Dermis microvascular lymphatic vessel endothelial cell (primary cell): ENCODE data around the gene TXNDC9. TPM values are rescaled to one million over a fixed set of nuclear protein-coding genes. Genes with fewer than 3 reads are reported as not detected.
A peak's percentile ranks its signal among the peaks of the same experiment; 100 is the strongest.
"Not testable (repeated sequence)": the region's sequence is repeated elsewhere in the genome, so short reads cannot be mapped to it uniquely, and the experiment has no call there.

Experiments
- DNase-seq, 2 donors: peaks; one replicate each; pipeline versions ENCODE4 v3.0.0 to v3.0.0-alpha.2; 2010; ENCODE audit warnings: low read depth in 2 of 2
- total RNA-seq: library from RNA; depleted of rRNA; stranded (reverse); fragments of >200 nt; gene quantifications from 2 replicates; pipeline ENCODE4 v1.2.1, GENCODE V29; 2014

Gene TXNDC9
- total RNA-seq, 1 donor from 2014 or later: 65.5 TPM

GRCh38 chr2:99336804-99337112 is 625 bp upstream of the TXNDC9 start:
- DNase-seq: no peak

- DNase-seq: no peak
These were observed 10.7 kb downstream of the TXNDC9 start for GRCh38 chr2:99325384-99325783.

DNA sequence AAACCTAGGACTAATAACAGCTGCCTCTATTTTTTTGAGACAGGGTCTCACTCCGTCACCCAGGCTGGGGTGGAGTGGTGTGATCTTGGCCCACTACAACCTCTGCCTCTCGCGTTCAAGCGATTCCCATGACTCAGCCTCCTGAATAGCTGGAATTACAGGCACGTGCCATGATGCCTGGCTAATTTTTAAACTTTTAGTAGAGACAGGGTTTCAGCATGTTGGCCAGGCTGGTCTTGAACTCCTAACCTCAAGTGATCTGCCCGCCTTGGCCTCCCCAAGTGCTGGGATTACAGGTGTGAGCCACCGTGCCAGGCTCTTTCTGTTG is 18.3 kb downstream of the TXNDC9 start:
- DNase-seq: not testable (repeated sequence)

GRCh38 chr2:99317161-99317872 is 18.8 kb downstream of the TXNDC9 start:
- peak in 1 of 2 donors; percentile 33 for DNase-seq

DNA sequence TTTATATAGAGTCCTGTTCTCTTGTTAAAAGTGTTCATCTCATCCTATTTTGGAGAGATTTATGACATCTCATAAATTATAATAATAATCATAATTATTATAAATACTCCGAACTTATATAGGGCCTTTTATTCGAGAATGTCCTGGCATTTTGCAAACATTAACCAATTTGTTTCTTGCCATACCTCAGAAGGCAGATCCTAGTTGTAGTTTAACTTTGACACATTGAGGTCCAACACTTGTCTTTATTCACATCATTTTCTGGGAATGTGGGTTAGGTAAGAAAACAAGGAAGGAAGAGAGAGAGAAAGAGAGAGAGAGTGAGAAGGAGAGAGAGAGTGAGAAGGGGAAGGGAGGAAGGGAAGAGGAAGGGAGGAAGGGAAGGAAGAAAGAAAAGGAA is 35.0 kb downstream of the TXNDC9 start, which contains the start of gene LYG1:
Gene LYG1 (minus strand): TSS at position 101 of the 400 bp plus-strand sequence. CDS start 5,527 bp downstream, outside the sequence.
- not testable (repeated sequence) for DNase-seq

- DNase-seq: no peak
These were observed 36.6 kb downstream of the TXNDC9 start for GRCh38 chr2:99299580-99299979.

DNA sequence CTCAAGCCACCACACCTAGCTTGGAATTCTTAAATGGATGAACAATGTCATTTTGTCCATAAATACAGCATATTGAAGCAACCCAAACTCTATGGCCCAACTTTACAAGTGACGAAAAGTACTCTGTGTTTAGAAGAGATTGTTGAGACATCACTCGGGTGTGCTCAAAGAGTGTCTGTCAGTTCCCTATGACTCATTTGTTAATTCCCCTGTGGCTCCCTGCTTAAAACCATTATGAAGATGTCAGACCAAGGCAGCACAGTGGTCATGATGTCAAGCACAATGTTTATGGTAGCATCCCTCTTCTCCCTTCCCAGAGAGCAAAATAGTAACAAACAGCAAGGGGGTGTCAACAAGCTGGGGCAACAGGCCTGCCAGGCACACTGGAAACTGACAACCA is 38.1 kb downstream of the TXNDC9 start:
- no peak for DNase-seq

DNA sequence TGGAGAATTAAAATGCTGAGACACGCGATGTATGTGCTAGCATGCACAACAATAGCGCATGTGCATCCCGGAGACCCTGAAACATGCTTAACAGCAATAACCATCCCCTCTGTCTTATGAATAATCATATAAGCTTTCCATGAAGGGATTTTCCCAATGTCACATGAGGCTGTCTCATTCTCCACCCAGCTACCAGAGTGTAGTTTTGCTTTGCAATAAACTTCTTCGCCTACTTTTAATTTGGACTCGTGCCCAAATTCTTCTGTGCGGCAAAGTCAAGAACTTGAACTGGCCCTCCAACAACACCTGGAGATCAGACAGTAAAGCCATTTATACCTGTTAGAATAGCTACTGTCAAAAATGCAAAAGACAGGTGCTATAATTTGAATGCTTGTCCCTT is 50.6 kb downstream of the TXNDC9 start:
- DNase-seq: no peak

GRCh38 chr2:99279969-99280695 is 56.0 kb downstream of the TXNDC9 start:
- no peak for DNase-seq

GRCh38 chr2:99278793-99279291 is 57.3 kb downstream of the TXNDC9 start:
- no peak for DNase-seq

DNA sequence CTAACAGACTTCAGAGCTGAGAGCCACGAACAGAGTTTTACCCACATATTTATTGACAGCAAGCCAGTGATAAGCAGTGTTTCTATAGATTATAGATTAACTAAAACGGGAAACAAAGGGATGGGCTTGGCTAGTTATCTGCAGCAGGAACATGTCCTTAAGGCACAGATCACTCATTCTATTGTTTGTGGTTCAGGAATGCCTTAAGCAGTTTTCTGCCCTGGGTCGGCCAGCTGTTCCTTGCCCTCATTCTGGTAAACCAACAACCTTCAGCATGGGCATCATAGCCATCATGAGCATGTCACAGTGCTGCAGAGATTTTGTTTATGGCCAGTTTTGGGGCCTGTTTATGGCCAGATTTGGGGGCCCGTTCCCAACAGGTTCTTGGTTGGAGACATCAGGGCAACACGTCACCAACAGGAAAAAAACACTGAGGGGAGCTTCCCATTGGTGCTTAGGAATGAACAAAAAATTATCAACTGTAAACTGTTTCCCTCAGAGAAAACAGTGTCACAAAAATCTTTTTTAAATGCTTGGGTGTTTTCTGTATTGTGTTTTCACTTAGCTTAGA is 57.9 kb downstream of the TXNDC9 start:
- DNase-seq: not testable (repeated sequence)

- DNase-seq: no peak
These were observed 60.3 kb downstream of the TXNDC9 start for GRCh38 chr2:99275882-99276281.

Other genes with a start within 250 kb of the TXNDC9 start
- 0.13 TPM in 2 replicates for gene C2orf15, start 194.6 kb downstream of the TXNDC9 start, total RNA-seq
- 1.3 and 1.7 TPM in 2 replicates for gene TSGA10, start 181.4 kb downstream of the TXNDC9 start, total RNA-seq
- gene LIPT1, start 181.4 kb downstream of the TXNDC9 start, total RNA-seq: 3.1 and 5.3 TPM in 2 replicates
- 12.3 and 14.2 TPM in 2 replicates for gene MITD1, start 155.3 kb downstream of the TXNDC9 start, total RNA-seq
- 27.2 and 32.1 TPM in 2 replicates for gene MRPL30, start 155.1 kb downstream of the TXNDC9 start, total RNA-seq
- gene LYG2, start 80.7 kb downstream of the TXNDC9 start, total RNA-seq: not detected in 2 replicates
- gene LYG1, start 35.1 kb downstream of the TXNDC9 start, total RNA-seq: 0.13 and 0.51 TPM in 2 replicates
- 16.7 and 22.6 TPM in 2 replicates for gene EIF5B, start 1.1 kb upstream of the TXNDC9 start, total RNA-seq
- gene REV1, start 153.7 kb upstream of the TXNDC9 start, total RNA-seq: 25.0 and 31.1 TPM in 2 replicates